Neural cell (in vitro differentiated cells): ENCODE results near the gene SVOP. TPM values are rescaled to one million over a fixed set of nuclear protein-coding genes. Genes with fewer than 3 reads are reported as not detected.

ENCODE experiments used
- H2AFZ ChIP-seq: fragments of 200-600, 300-800 bp; sonication (generic), shearing (Covaris generic); 2 replicates; pipeline ENCODE4 v1.6.0; 2014; ENCODE audit warnings: low read depth, mild to moderate bottlenecking, antibody characterized with exemption, low read length, moderate library complexity
- H3F3A ChIP-seq: fragments of 200-600 bp; shearing (Covaris generic); 2 replicates; pipeline ENCODE4 v1.6.1; 2016; ENCODE audit warnings: mild to moderate bottlenecking, moderate library complexity, mixed read lengths, antibody characterized with exemption, low read length; ENCODE audit not compliant: insufficient read depth, poor library complexity, severe bottlenecking
- H3K27ac ChIP-seq: fragments of 200-600, 300-800 bp; sonication (generic), shearing (Covaris generic); 2 replicates; pipeline ENCODE4 v1.5.1; 2014; ENCODE audit warnings: mild to moderate bottlenecking, low read length, moderate library complexity
- H3K27me3 ChIP-seq: fragments of 300-800, 200-600 bp; sonication (generic), shearing (Covaris generic); 2 replicates; pipeline ENCODE4 v1.6.0; 2014; ENCODE audit warnings: mild to moderate bottlenecking, low read depth, low read length, moderate library complexity; ENCODE audit not compliant: insufficient read depth
- H3K36me3 ChIP-seq: fragments of 300-800, 200-600 bp; sonication (generic), shearing (Covaris generic); 2 replicates; pipeline ENCODE4 v1.5.1; 2014; ENCODE audit warnings: mild to moderate bottlenecking, antibody characterized with exemption, low read length, moderate library complexity; ENCODE audit not compliant: insufficient read depth
- H3K4me2 ChIP-seq: fragments of 300-800, 200-600 bp; sonication (generic), shearing (Covaris generic); 2 replicates; pipeline ENCODE4 v1.6.0; 2014; ENCODE audit warnings: mild to moderate bottlenecking, low read length
- H3K4me3 ChIP-seq: fragments of 300-800, 200-600 bp; sonication (generic), shearing (Covaris generic); 2 replicates; pipeline ENCODE4 v1.5.1; 2014; ENCODE audit warnings: mild to moderate bottlenecking, low read length, moderate library complexity
- H3K79me2 ChIP-seq: fragments of 200-600 bp; shearing (Covaris generic); replicated peaks from 2 replicates; pipeline ENCODE4 v1.6.0; 2014; ENCODE audit warnings: mild to moderate bottlenecking, low read length, moderate library complexity; ENCODE audit not compliant: insufficient read depth
- H3K9ac ChIP-seq: fragments of 300-800, 200-600 bp; sonication (generic), shearing (Covaris generic); 2 replicates; pipeline ENCODE4 v1.6.1; 2016; ENCODE audit warnings: mild to moderate bottlenecking, low read length, mixed read lengths
- H3K9me2 ChIP-seq: fragments of 200-600 bp; shearing (Covaris generic); 2 replicates; pipeline ENCODE4 v1.6.1; 2016; ENCODE audit warnings: mild to moderate bottlenecking, low read length, mixed read lengths; ENCODE audit not compliant: insufficient read depth
- H3K9me3 ChIP-seq: fragments of 200-600, 300-800 bp; sonication (generic), shearing (Covaris generic); 2 replicates; pipeline ENCODE4 v1.6.1; 2016; ENCODE audit warnings: mild to moderate bottlenecking, mixed run types, low read length, moderate library complexity, mixed read lengths
- H4K20me1 ChIP-seq: fragments of 200-600 bp; shearing (Covaris generic); 2 replicates; pipeline ENCODE4 v1.6.1; 2016; ENCODE audit warnings: mild to moderate bottlenecking, mixed run types; ENCODE audit not compliant: insufficient read depth
- CTCF ChIP-seq: fragments of 450-650 bp; IDR thresholded peaks from 2 replicates; pipeline ENCODE4 v1.5.1; 2014; ENCODE audit warnings: antibody characterized with exemption, mild to moderate bottlenecking, moderate library complexity; ENCODE audit not compliant: poor library complexity, severe bottlenecking
- EP300 ChIP-seq: fragments of 450-650 bp; conservative IDR thresholded peaks from 2 replicates; pipeline ENCODE4 v1.6.1; 2014; ENCODE audit warnings: antibody characterized with exemption, mild to moderate bottlenecking, moderate library complexity; ENCODE audit not compliant: poor library complexity, severe bottlenecking
- EZH2 ChIP-seq: fragments of 200-600, 300-800 bp; shearing (Covaris generic), sonication (generic); IDR thresholded peaks from 2 replicates; pipeline ENCODE4 v1.6.1; 2014; ENCODE audit warnings: antibody characterized with exemption, low read length, borderline replicate concordance, mild to moderate bottlenecking; ENCODE audit not compliant: insufficient read depth, poor library complexity, severe bottlenecking
- MXI1 ChIP-seq: fragments of 450-650 bp; conservative IDR thresholded peaks from 2 replicates; pipeline ENCODE4 v1.6.1; 2014; ENCODE audit warnings: antibody characterized with exemption, mild to moderate bottlenecking; ENCODE audit not compliant: poor library complexity, severe bottlenecking
- POLR2AphosphoS5 ChIP-seq: IDR thresholded peaks from 2 replicates; pipeline ENCODE4 v1.6.1; 2012
- RAD21 ChIP-seq: fragments of 450-650 bp; conservative IDR thresholded peaks from 2 replicates; pipeline ENCODE4 v1.6.1; 2014; ENCODE audit warnings: antibody characterized with exemption, mild to moderate bottlenecking, moderate library complexity
- SMC3 ChIP-seq: fragments of 450-650 bp; conservative IDR thresholded peaks from 2 replicates; pipeline ENCODE4 v1.6.1; 2014; ENCODE audit warnings: antibody characterized with exemption, mild to moderate bottlenecking, moderate library complexity; ENCODE audit not compliant: poor library complexity
- TAF1 ChIP-seq: IDR thresholded peaks from 2 replicates; pipeline ENCODE4 v1.6.1; 2012; ENCODE audit warnings: low read depth
- polyA plus RNA-seq: library from polyadenylated mRNA; depleted of rRNA; stranded (reverse); fragments of >200 nt; gene quantifications from 2 replicates; pipeline ENCODE4 v1.2.3, GENCODE V29; 2014
- TF ChIP-seq, protein P1 (sequence below): IDR thresholded peaks from 2 replicates; pipeline ENCODE4 v1.6.1; 2012; ENCODE audit warnings: borderline replicate concordance

Gene SVOP
- polyA plus RNA-seq, 1 donor from 2014 or later: 41.3 TPM

DNA sequence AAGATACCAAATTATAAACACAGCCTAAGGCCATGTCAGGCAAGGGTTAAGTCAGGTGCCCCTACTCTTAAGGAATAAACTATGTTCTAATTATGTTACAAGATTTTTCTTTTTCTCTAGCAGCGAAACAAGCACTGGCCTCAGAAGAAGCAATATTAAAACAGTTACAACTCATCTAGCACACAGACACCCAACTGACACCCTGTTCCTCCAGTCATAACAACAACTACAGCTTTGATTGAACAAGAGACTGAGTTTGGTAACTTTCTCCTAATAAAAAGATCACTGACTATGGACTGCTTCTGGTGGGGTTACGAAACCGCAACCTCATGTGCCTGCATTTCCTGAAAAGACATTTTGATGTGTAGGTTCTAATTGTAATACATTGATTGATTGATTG is 144.3 kb downstream of the SVOP start:
- H3K9me3 ChIP-seq: no peaks in the 10 kb centered on the region
- H3K4me2 ChIP-seq: no peak overlapping the region
- H4K20me1 ChIP-seq: no peaks in the 10 kb centered on the region
- no peaks in the 10 kb centered on the region for H3K79me2 ChIP-seq
- no peaks in the 10 kb centered on the region for H3F3A ChIP-seq
- H3K9ac ChIP-seq: no peak overlapping the region
- no peak for TF ChIP-seq TAF1
- TF ChIP-seq POLR2AphosphoS5: no peak
- no peak for TF ChIP-seq CTCF
- no peak for TF ChIP-seq EZH2
- TF ChIP-seq, protein P1, sequence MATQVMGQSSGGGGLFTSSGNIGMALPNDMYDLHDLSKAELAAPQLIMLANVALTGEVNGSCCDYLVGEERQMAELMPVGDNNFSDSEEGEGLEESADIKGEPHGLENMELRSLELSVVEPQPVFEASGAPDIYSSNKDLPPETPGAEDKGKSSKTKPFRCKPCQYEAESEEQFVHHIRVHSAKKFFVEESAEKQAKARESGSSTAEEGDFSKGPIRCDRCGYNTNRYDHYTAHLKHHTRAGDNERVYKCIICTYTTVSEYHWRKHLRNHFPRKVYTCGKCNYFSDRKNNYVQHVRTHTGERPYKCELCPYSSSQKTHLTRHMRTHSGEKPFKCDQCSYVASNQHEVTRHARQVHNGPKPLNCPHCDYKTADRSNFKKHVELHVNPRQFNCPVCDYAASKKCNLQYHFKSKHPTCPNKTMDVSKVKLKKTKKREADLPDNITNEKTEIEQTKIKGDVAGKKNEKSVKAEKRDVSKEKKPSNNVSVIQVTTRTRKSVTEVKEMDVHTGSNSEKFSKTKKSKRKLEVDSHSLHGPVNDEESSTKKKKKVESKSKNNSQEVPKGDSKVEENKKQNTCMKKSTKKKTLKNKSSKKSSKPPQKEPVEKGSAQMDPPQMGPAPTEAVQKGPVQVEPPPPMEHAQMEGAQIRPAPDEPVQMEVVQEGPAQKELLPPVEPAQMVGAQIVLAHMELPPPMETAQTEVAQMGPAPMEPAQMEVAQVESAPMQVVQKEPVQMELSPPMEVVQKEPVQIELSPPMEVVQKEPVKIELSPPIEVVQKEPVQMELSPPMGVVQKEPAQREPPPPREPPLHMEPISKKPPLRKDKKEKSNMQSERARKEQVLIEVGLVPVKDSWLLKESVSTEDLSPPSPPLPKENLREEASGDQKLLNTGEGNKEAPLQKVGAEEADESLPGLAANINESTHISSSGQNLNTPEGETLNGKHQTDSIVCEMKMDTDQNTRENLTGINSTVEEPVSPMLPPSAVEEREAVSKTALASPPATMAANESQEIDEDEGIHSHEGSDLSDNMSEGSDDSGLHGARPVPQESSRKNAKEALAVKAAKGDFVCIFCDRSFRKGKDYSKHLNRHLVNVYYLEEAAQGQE: no peak
- TF ChIP-seq EP300: no peak
- no peak overlapping the region for H3K4me3 ChIP-seq
- no peaks in the 10 kb centered on the region for H3K27me3 ChIP-seq
- H3K36me3 ChIP-seq: no peaks in the 10 kb centered on the region
- H3K9me2 ChIP-seq: no peaks in the 10 kb centered on the region
- H2AFZ ChIP-seq: no peak overlapping the region
- H3K27ac ChIP-seq: no peak overlapping the region

GRCh38 chr12:108875682-108876361 is 145.0 kb downstream of the SVOP start:
- Histone ChIP-seq H3K27me3 (no peaks in the 10 kb centered on the region), H2AFZ (no peak overlapping the region), H3K36me3 (no peaks in the 10 kb centered on the region), H3K79me2 (no peaks in the 10 kb centered on the region), H3K9me2 (no peaks in the 10 kb centered on the region), H3K4me2 (no peak overlapping the region), H4K20me1 (no peaks in the 10 kb centered on the region), H3K9me3 (no peaks in the 10 kb centered on the region), H3F3A (no peaks in the 10 kb centered on the region), H3K9ac (no peak overlapping the region), H3K4me3 (no peak overlapping the region), H3K27ac (no peak overlapping the region)
- no peak for TF ChIP-seq EZH2
- no peak for TF ChIP-seq SMC3
- TF ChIP-seq EP300: no peak
- TF ChIP-seq CTCF: no peak
- no peak for TF ChIP-seq MXI1
- no peak for TF ChIP-seq RAD21
- TF ChIP-seq, protein P1: no peak
- TF ChIP-seq POLR2AphosphoS5: no peak
- TF ChIP-seq TAF1: no peak
